Smooth muscle cell (in vitro differentiated cells): ENCODE results near the gene GAS2L2. TPM values are rescaled to one million over a fixed set of nuclear protein-coding genes. Genes with fewer than 3 reads are reported as not detected.

Experiments
- polyA plus RNA-seq: library from polyadenylated mRNA; unstranded; fragments of >200 nt; fragmentation: Nextera tagmentation; extraction: Ambion mirVana; gene quantifications from 2 replicates; pipeline ENCODE4 v1.2.1, GENCODE V29; 2016
- total RNA-seq: library from RNA; depleted of rRNA; stranded (reverse); fragments of >200 nt; gene quantifications from 2 replicates; pipeline ENCODE4 v1.2.3, GENCODE V29; 2014

GAS2L2 gene
- total and polyA plus RNA-seq, 2 experiments from 2014 or later: not detected

Other genes starting within 250 kb of the GAS2L2 start
- gene SLFN12L, start 215.6 kb downstream of the GAS2L2 start, total RNA-seq: not detected in 2 replicates
- gene SLFN12L, start 215.6 kb downstream of the GAS2L2 start, polyA plus RNA-seq: not detected in 2 replicates
- gene SLFN14, start 192.4 kb downstream of the GAS2L2 start, total RNA-seq: not detected in 2 replicates
- not detected in 2 replicates for gene SLFN14, start 192.4 kb downstream of the GAS2L2 start, polyA plus RNA-seq
- 8.6 and 10.2 TPM in 2 replicates for gene PEX12, start 174.7 kb downstream of the GAS2L2 start, total RNA-seq
- 2.8 and 3.5 TPM in 2 replicates for gene PEX12, start 174.7 kb downstream of the GAS2L2 start, polyA plus RNA-seq
- 92.3 and 94.6 TPM in 2 replicates for gene AP2B1, start 165.9 kb downstream of the GAS2L2 start, total RNA-seq
- gene AP2B1, start 165.9 kb downstream of the GAS2L2 start, polyA plus RNA-seq: 45.0 and 58.5 TPM in 2 replicates
- 6.8 and 8.2 TPM in 2 replicates for gene RASL10B, start 21.6 kb downstream of the GAS2L2 start, total RNA-seq
- 11.0 and 18.6 TPM in 2 replicates for gene RASL10B, start 21.6 kb downstream of the GAS2L2 start, polyA plus RNA-seq
- not detected in 2 replicates for gene C17orf50, start 7.6 kb upstream of the GAS2L2 start, total RNA-seq
- 0.33 TPM in 1 of 2 replicates, not detected in the other for gene C17orf50, start 7.6 kb upstream of the GAS2L2 start, polyA plus RNA-seq
- gene MMP28, start 42.4 kb upstream of the GAS2L2 start, total RNA-seq: 38.0 and 50.0 TPM in 2 replicates
- 25.7 and 51.4 TPM in 2 replicates for gene MMP28, start 42.4 kb upstream of the GAS2L2 start, polyA plus RNA-seq
- gene TAF15, start 56.2 kb upstream of the GAS2L2 start, total RNA-seq: 25.5 and 33.3 TPM in 2 replicates
- gene TAF15, start 56.2 kb upstream of the GAS2L2 start, polyA plus RNA-seq: 4.2 and 8.1 TPM in 2 replicates
- not detected in 2 replicates for gene HEATR9, start 115.7 kb upstream of the GAS2L2 start, total RNA-seq
- gene HEATR9, start 115.7 kb upstream of the GAS2L2 start, polyA plus RNA-seq: not detected in 2 replicates
- gene CCL5, start 127.1 kb upstream of the GAS2L2 start, total RNA-seq: 0.09 TPM in 1 of 2 replicates, not detected in the other
- gene CCL5, start 127.1 kb upstream of the GAS2L2 start, polyA plus RNA-seq: 1.0 TPM in 1 of 2 replicates, not detected in the other
- 1.5 TPM in 1 of 2 replicates, not detected in the other for gene RDM1, start 177.5 kb upstream of the GAS2L2 start, total RNA-seq
- gene RDM1, start 177.5 kb upstream of the GAS2L2 start, polyA plus RNA-seq: 0.43 TPM in 1 of 2 replicates, not detected in the other
- not detected in 2 replicates for gene LYZL6, start 190.5 kb upstream of the GAS2L2 start, total RNA-seq
- not detected in 2 replicates for gene LYZL6, start 190.5 kb upstream of the GAS2L2 start, polyA plus RNA-seq
- not detected in 2 replicates for gene CCL16, start 228.3 kb upstream of the GAS2L2 start, total RNA-seq
- gene CCL16, start 228.3 kb upstream of the GAS2L2 start, polyA plus RNA-seq: not detected in 2 replicates
- gene CCL14, start 233.5 kb upstream of the GAS2L2 start, total RNA-seq: not detected in 2 replicates
- not detected in 2 replicates for gene CCL14, start 233.5 kb upstream of the GAS2L2 start, polyA plus RNA-seq
- not detected in 2 replicates for gene CCL15, start 248.3 kb upstream of the GAS2L2 start, total RNA-seq
- gene CCL15, start 248.3 kb upstream of the GAS2L2 start, polyA plus RNA-seq: not detected in 2 replicates